Kidney (tissue), 14 donors: Measurements from ENCODE around the gene FOXRED2. TPM values are rescaled to one million over a fixed set of nuclear protein-coding genes. Genes with fewer than 3 reads are reported as not detected.

ENCODE experiments used
- DNase-seq, 5 donors: peaks; one replicate each; pipeline ENCODE4 v3.0.0-alpha.2; 2013 to 2020
- FAIRE-seq: peaks from 2 replicates; lab custom pipeline; 2012; peaks lifted over from hg19 to GRCh38; lab: Jason Lieb, UNC
- H3K27ac ChIP-seq, 2 donors: one replicate each; pipeline ENCODE4 v1.7.0; 2013; ENCODE audit warnings: low read depth in 2 of 2, low read length in 2 of 2, inconsistent platforms in 1 of 2
- H3K27me3 ChIP-seq: one replicate; pipeline ENCODE4 v1.7.1; 2013; ENCODE audit warnings: low read length, inconsistent platforms; ENCODE audit not compliant: control insufficient read depth, insufficient read depth
- H3K36me3 ChIP-seq, 3 donors: one replicate each; pipeline versions ENCODE4 v1.7.0 to v1.7.1; 2013; ENCODE audit warnings: low read length in 3 of 3, control low read depth in 1 of 3, inconsistent platforms in 1 of 3; ENCODE audit not compliant: insufficient read depth in 3 of 3, control insufficient read depth in 2 of 3
- H3K4me1 ChIP-seq, 3 donors: one replicate each; pipeline versions ENCODE4 v1.7.0 to v1.7.1; 2013; ENCODE audit warnings: low read length in 3 of 3, inconsistent platforms in 1 of 3, low read depth in 1 of 3; ENCODE audit not compliant: control insufficient read depth in 2 of 3, insufficient read depth in 2 of 3
- H3K4me3 ChIP-seq, 3 donors: one replicate each; pipeline versions ENCODE4 v1.7.0 to v1.8.1; 2013; ENCODE audit warnings: low read length in 3 of 3, control low read depth in 1 of 3, inconsistent platforms in 1 of 3
- H3K9ac ChIP-seq, 3 donors: one replicate each; pipeline versions ENCODE4 v1.7.0 to v1.7.1; 2013; ENCODE audit warnings: low read length in 3 of 3, control low read depth in 1 of 3, inconsistent platforms in 1 of 3
- H3K9me3 ChIP-seq, 3 donors: one replicate each; pipeline versions ENCODE4 v1.7.0 to v1.7.1; 2013; ENCODE audit warnings: low read length in 3 of 3, control low read depth in 1 of 3, inconsistent platforms in 1 of 3; ENCODE audit not compliant: control insufficient read depth in 2 of 3, insufficient read depth in 1 of 3
- CTCF ChIP-seq: IDR thresholded peaks from 3 replicates; pipeline ENCODE4 v1.5.1; 2012; ENCODE audit warnings: mild to moderate bottlenecking, moderate library complexity, borderline replicate concordance; ENCODE audit not compliant: insufficient read depth; ENCODE audit errors: extremely low read depth
- intact Hi-C: fragments of 100-400 bp; cut with DNase I; formaldehyde crosslinking; loops from one replicate; pipeline ENCODE4 v1.11.1; 2022
- polyA plus RNA-seq: library from polyadenylated mRNA; stranded (reverse); fragments of 350-450 nt; fragmentation: Illumina TruSeq; extraction: RNeasy Lipid Tissue Mini Kit (QIAGEN cat#74804); gene quantifications from one replicate; pipeline ENCODE4 v1.2.3, GENCODE V29; 2014; ENCODE audit warnings: low read depth, low replicate concordance; ENCODE audit not compliant: insufficient read depth
- total RNA-seq: library from RNA; stranded (reverse); fragmentation: NEBNext Ultra II Directional; extraction: Animal tissue kit (Norgen Biotek cat#: 25700); gene quantifications from one replicate; pipeline ENCODE4 v1.2.1, GENCODE V29; 2021
- donor health status: control.
- donor health status: control.
- donor health status: control.
- donor health status: control.
- donor health status: control.
- donor health status: DM: yes; HTN: yes; CAD: no.
- donor health status: Normal renal cell carcinoma (clear cell type).

Gene FOXRED2
- total and polyA plus RNA-seq, 2 donors from 2014 or later, result 6.5 to 8.5 TPM

DNA sequence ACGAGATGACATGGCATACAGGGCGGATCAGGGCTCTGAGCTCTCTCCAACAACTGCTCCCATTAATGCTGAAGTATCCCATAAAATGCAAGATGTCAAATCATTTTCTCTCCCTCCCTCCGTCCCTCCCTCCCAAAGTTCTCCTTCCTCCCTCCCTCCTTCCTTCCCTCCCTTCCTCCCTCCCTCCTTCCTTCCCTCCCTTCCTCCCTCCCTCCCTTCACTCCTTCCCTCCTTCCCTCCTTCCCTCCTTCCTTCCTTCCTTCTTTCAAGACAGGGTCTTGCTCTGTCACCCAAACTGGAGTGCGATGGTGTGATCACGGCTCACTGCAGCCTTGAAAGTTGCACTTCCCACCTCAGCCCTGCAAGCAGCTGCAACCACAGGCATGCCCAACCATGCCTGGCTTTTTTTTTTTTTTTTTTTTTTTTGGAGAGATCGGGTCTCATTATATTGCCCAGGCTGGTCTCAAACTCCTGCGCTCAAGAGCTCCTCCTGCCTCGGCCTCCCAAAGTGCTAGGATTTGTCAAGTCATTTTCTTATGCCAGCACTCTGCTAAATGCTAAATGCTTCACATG lies 63.6 kb downstream of the FOXRED2 start:
- H3K36me3 ChIP-seq, result no peaks in the 10 kb centered on the region
- no peak overlapping the region for H3K9ac ChIP-seq
- intact Hi-C loops, result no loop called here
- no peaks in the 10 kb centered on the region for H3K9me3 ChIP-seq
- DNase-seq (no peak), FAIRE-seq (no peak)
- no peaks in the 10 kb centered on the region for H3K27me3 ChIP-seq
- TF ChIP-seq CTCF, result no peak
- no peak overlapping the region for H3K4me3 ChIP-seq
- no peak overlapping the region for H3K27ac ChIP-seq
- peaks cover 0 to 3% (median 2%) of the 10 kb centered on the region in 3 donors for H3K4me1 ChIP-seq

DNA sequence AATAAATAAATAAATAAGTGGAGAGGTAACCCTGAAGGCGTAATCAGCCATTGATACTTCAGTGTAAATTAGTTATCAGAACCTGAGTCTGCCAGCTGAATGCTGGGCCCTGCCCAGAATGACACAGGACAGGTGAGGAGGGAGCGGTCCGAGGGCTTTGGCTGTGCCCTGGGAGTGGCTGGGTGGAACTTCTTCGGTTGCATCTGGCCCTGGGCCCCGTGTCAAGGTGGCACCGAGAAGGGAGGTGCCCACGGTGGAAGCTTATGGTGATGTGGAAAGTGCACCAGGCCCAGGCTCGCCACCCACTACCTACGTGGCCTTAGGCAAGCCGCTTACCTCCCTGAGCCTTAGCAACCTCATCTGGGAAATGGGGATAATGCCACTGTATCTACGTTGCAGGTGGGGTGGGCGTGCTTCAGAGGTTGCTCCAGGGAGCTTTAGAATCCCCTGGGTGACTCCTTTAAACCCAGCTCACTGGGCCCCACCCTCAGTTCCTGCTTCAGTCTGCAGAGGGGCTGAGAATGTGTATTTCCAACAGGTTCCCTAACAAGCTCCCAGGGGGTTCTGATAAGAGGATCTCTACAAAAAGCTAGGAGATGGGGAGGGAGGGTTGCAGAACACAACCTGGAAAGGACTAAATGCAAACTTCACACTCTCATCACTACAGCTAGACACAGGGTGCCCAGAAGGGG lies 64.2 kb downstream of the FOXRED2 start:
- H3K4me1 ChIP-seq, result peaks cover 0 to 3% (median 2%) of the 10 kb centered on the region in 3 donors
- no peaks in the 10 kb centered on the region for H3K9me3 ChIP-seq
- DNase-seq (no peak), FAIRE-seq (no peak)
- no peaks in the 10 kb centered on the region for H3K27me3 ChIP-seq
- no peak overlapping the region for H3K27ac ChIP-seq
- H3K9ac ChIP-seq, result no peak overlapping the region
- H3K4me3 ChIP-seq, result no peak overlapping the region
- intact Hi-C loops, result no loop called here
- TF ChIP-seq CTCF, result no peak
- H3K36me3 ChIP-seq, result no peaks in the 10 kb centered on the region

DNA sequence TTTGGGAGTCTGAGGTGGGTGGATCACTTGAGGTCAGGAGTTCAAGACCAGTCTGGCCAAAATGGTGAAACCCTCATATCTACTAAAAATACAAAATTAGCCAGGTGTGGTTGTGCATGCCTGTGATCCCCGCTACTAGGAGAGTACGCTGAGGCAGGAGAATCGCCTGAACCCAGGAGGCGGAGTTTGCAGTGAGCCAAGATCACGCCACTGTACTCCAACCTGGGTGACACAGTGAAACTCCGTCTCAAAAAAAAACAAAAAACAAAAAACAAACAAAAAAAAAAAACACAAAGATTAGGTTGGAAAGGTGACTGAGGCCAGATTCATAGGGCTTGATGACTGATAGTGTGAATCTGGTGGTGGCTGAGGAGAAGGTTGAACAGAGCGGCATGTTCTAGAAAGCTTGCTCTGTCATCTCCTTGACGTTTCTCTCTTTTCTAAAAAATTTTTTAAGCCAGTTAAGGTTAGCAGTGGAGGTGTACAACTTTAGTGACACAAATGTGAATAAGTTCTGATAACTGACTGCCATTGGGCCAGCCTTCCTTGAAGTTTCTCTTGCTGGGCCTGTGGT lies 66.3 kb downstream of the FOXRED2 start:
- H3K27ac ChIP-seq, result no peak overlapping the region
- intact Hi-C loops, result no loop called here
- no peak overlapping the region for H3K4me3 ChIP-seq
- no peak overlapping the region for H3K9ac ChIP-seq
- H3K27me3 ChIP-seq, result no peaks in the 10 kb centered on the region
- H3K4me1 ChIP-seq, result peaks cover 0 to 7% (median 3%) of the 10 kb centered on the region in 3 donors
- no peak for TF ChIP-seq CTCF
- no peaks in the 10 kb centered on the region for H3K9me3 ChIP-seq
- FAIRE-seq (no peak), DNase-seq (no peak)
- no peaks in the 10 kb centered on the region for H3K36me3 ChIP-seq
